ENCODE measurements around the gene DCTN3.

DCTN3 gene

GRCh38 chr9:34585946-34586669 lies 34.2 kb downstream of the DCTN3 start:
- TF ChIP-seq GATA1 (IDR thresholded peaks at IDR 0.05; ENCODE audit: low read depth, low read length) (no peak), POLR2A (IDR thresholded peaks at IDR 0.05; ENCODE audit: low read length) (no peak)

DNA sequence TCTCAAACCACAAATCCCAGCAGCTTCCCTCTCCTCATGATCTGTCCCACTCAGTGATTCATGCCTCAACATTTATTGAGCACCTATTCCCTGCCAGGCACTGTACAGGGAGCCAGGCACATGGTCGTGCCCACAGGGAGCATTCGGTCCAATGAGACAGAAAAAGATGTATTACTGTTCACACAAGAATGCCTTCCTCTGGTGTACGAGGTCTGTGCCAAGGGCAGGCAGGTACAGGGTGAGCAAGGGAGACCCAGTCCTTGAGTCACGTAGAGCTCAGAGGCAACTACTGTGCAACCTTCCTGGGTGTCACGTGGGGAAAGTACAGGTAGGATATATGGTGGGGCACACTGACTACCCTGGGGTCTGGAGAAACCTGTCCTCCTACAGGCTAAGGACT lies 35.3 kb downstream of the DCTN3 start:
- no peak for TF ChIP-seq GATA1 (IDR thresholded peaks at IDR 0.05; ENCODE audit: low read depth, low read length)
- no peak for TF ChIP-seq POLR2A (IDR thresholded peaks at IDR 0.05; ENCODE audit: low read length)
- DNase-seq, result no peak

More at GRCh38 chr9:34585946-34586669, 34.2 kb downstream of the DCTN3 start:
- DNase-seq, result no peak

GRCh38 chr9:34582787-34583186 lies 37.5 kb downstream of the DCTN3 start:
- no peak for DNase-seq
- TF ChIP-seq POLR2A (IDR thresholded peaks at IDR 0.05; ENCODE audit: low read length), result no peak
- TF ChIP-seq GATA1 (IDR thresholded peaks at IDR 0.05; ENCODE audit: low read depth, low read length), result no peak

DNA sequence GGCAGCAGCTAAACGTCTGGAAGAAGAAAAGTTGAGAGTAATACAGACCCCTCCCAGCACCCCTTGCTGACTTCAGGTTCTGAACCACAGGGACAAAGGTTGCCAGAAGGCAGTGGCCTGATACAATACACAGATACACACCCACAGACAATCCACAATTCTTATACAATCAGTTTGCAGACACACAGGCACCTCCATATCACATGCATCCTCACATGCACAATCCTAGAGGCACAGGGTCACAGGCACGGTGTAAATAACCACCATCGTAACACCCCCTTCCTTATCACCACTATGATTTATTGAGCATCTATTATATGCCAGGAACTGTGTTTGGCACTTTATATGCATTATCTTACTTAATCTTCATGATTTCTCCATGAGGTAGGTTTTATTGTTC lies 39.0 kb downstream of the DCTN3 start:
- TF ChIP-seq POLR2A (IDR thresholded peaks at IDR 0.05; ENCODE audit: low read length) (no peak), GATA1 (IDR thresholded peaks at IDR 0.05; ENCODE audit: low read depth, low read length) (no peak)

GRCh38 chr9:34580358-34580757 lies 39.9 kb downstream of the DCTN3 start:
- DNase-seq, result no peak
- TF ChIP-seq GATA1 (IDR thresholded peaks at IDR 0.05; ENCODE audit: low read depth, low read length), result no peak
- TF ChIP-seq POLR2A (IDR thresholded peaks at IDR 0.05; ENCODE audit: low read length), result no peak

More for the DNA sequence above, 39.0 kb downstream of the DCTN3 start:
- no peak for DNase-seq

- TF ChIP-seq GATA1 (IDR thresholded peaks at IDR 0.05; ENCODE audit: low read depth, low read length) (no peak), POLR2A (IDR thresholded peaks at IDR 0.05; ENCODE audit: low read length) (no peak)
- no peak for DNase-seq
Observed at GRCh38 chr9:34579808-34580163, 40.5 kb downstream of the DCTN3 start.

- TF ChIP-seq POLR2A (IDR thresholded peaks at IDR 0.05; ENCODE audit: low read length), result no peak
- DNase-seq, result no peak
Observed at GRCh38 chr9:34579104-34579807, 41.0 kb downstream of the DCTN3 start.

- TF ChIP-seq POLR2A (IDR thresholded peaks at IDR 0.05; ENCODE audit: low read length), result no peak
- no peak for TF ChIP-seq GATA1 (IDR thresholded peaks at IDR 0.05; ENCODE audit: low read depth, low read length)
- DNase-seq, result no peak
Observed at GRCh38 chr9:34578241-34579103, 41.8 kb downstream of the DCTN3 start.

- TF ChIP-seq GATA1 (IDR thresholded peaks at IDR 0.05; ENCODE audit: low read depth, low read length), result no peak
- TF ChIP-seq POLR2A (IDR thresholded peaks at IDR 0.05; ENCODE audit: low read length), result no peak
- DNase-seq, result no peak
Observed at GRCh38 chr9:34577400-34578240, 42.7 kb downstream of the DCTN3 start.

- TF ChIP-seq GATA1 (IDR thresholded peaks at IDR 0.05; ENCODE audit: low read depth, low read length), result no peak
- no peak for DNase-seq
Observed at GRCh38 chr9:34576597-34577399, 43.5 kb downstream of the DCTN3 start.

DNA sequence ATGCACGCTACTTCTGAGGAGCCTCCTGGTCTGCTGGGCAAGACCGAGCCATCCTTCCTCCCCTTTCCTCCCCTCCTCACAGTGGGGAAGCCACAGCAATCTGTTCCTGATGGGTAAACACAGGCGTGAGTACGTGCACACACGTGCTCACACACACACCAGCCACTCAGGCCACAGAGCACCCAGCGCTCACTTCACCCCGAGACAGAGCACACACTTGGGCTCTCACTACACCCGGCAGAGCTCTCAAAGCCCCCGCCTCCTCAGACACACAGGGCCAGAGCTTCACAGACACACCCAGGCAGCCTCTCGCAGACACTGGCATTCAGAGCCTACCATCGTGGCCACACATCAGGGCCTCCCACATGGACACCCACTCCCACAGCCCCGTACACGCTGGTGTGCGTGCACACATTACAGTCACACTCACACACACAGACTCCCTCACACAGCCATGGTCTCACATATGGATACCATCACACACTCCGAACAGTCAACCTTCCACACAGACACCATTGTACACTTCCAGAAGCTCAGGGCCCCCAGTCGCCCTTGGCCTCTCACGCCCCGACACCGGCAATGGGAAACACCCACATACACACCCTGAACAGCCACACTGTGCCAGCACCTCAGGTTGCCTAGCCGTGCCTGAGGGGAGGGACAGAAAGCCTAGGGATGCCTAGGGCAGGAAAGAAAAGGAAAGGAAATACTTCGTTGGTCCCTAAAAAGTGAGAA lies 44.3 kb downstream of the DCTN3 start:
- no peak for DNase-seq
- TF ChIP-seq POLR2A (IDR thresholded peaks at IDR 0.05; ENCODE audit: low read length), result no peak
- TF ChIP-seq GATA1 (IDR thresholded peaks at IDR 0.05; ENCODE audit: low read depth, low read length), result no peak

GRCh38 chr9:34575241-34575640 lies 45.1 kb downstream of the DCTN3 start:
- no peak for DNase-seq
- TF ChIP-seq POLR2A (IDR thresholded peaks at IDR 0.05; ENCODE audit: low read length), result no peak
- TF ChIP-seq GATA1 (IDR thresholded peaks at IDR 0.05; ENCODE audit: low read depth, low read length), result no peak

All from erythroblast (primary cell).